ENCODE measurements around the gene PARD3.

PARD3 gene

DNA sequence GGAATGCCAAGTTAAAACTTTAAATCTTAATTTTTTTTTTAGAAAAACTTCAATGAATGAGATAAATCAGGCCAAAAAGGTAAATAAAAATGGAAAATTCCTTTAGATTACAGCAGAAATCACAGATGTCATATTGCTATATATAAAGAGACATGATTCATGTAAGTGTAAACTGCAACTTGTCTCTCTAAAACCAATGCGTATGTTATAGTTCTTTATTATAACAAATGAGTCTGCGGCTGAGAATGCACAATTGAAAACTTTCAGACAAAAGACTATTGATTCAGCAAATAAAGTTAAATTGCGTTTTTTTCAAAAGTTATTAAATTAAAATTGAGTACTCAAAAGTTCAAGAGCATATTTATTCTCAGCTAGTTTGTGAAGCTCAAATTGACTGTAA, 425.3 kb downstream of the PARD3 start:
- Histone ChIP-seq H3K36me3 (ENCODE audit: control insufficient read depth, insufficient read depth, low read length) (no peaks in the 10 kb centered on the region), H3K27me3 (ENCODE audit: control insufficient read depth, insufficient read depth, low read length) (no peaks in the 10 kb centered on the region), H3K9ac (no peak overlapping the region), H3K79me2 (no peaks in the 10 kb centered on the region), H2AFZ (no peak overlapping the region), H3K4me2 (ENCODE audit: low read length) (no peak overlapping the region), H3K27ac (no peak overlapping the region), H3K9me3 (ENCODE audit: control insufficient read depth, low read length) (no peaks in the 10 kb centered on the region), H3K4me3 (ENCODE audit: low read depth, low read length) (no peak overlapping the region), H3K4me1 (no peaks in the 10 kb centered on the region)
- TF ChIP-seq, protein P1, sequence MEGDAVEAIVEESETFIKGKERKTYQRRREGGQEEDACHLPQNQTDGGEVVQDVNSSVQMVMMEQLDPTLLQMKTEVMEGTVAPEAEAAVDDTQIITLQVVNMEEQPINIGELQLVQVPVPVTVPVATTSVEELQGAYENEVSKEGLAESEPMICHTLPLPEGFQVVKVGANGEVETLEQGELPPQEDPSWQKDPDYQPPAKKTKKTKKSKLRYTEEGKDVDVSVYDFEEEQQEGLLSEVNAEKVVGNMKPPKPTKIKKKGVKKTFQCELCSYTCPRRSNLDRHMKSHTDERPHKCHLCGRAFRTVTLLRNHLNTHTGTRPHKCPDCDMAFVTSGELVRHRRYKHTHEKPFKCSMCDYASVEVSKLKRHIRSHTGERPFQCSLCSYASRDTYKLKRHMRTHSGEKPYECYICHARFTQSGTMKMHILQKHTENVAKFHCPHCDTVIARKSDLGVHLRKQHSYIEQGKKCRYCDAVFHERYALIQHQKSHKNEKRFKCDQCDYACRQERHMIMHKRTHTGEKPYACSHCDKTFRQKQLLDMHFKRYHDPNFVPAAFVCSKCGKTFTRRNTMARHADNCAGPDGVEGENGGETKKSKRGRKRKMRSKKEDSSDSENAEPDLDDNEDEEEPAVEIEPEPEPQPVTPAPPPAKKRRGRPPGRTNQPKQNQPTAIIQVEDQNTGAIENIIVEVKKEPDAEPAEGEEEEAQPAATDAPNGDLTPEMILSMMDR (IDR thresholded peaks at IDR 0.05), result no peak

DNA sequence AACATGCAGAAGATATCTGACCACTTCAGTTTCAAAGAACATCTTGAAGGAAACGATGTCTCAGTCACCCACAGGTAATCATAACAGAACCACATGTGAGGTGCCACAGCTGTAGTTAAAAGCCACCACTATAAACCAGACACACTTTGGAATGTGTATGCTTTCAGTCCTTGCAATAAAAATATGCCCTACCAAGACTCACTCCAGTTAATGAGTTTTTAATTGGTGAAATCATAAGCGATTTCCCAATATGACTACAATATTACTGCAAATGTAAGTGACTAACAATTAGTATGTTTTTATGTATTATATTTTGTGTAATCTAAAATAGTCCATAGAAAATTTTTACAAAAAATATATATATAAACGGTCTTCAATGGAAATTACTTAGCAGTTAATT, 428.2 kb downstream of the PARD3 start:
- Histone ChIP-seq H3K27me3 (ENCODE audit: control insufficient read depth, insufficient read depth, low read length) (no peaks in the 10 kb centered on the region), H3K9ac (no peak overlapping the region), H3K27ac (no peak overlapping the region), H3K79me2 (no peaks in the 10 kb centered on the region), H3K4me2 (ENCODE audit: low read length) (no peak overlapping the region), H3K9me3 (ENCODE audit: control insufficient read depth, low read length) (no peaks in the 10 kb centered on the region), H3K4me1 (no peaks in the 10 kb centered on the region), H3K36me3 (ENCODE audit: control insufficient read depth, insufficient read depth, low read length) (no peaks in the 10 kb centered on the region), H2AFZ (no peak overlapping the region), H3K4me3 (ENCODE audit: low read depth, low read length) (no peak overlapping the region)
- TF ChIP-seq, protein P1 (IDR thresholded peaks at IDR 0.05), result no peak

DNA sequence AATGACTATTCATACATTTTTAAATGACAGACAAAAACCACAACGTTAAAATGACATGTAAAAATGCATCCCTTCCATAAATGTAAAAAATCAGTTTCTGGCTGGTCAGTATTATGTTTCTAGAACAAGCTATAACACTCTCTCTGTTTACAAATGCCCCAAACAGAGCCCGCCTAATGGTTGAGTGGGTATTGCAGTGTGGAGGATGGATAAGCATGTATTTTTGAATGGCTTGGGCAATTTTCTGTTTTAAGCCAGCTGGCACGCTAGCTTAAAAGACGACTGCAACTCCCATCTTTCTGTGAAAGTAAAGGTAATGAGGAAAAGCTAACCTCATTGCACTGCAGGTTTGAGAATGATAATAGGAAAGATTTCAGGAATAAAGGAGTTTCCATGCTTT, 430.7 kb downstream of the PARD3 start:
- Histone ChIP-seq H3K4me2 (ENCODE audit: low read length) (no peak overlapping the region), H2AFZ (no peak overlapping the region), H3K36me3 (ENCODE audit: control insufficient read depth, insufficient read depth, low read length) (no peaks in the 10 kb centered on the region), H3K4me3 (ENCODE audit: low read depth, low read length) (no peak overlapping the region), H3K27ac (no peak overlapping the region), H3K9ac (no peak overlapping the region), H3K27me3 (ENCODE audit: control insufficient read depth, insufficient read depth, low read length) (no peaks in the 10 kb centered on the region), H3K79me2 (no peaks in the 10 kb centered on the region), H3K9me3 (ENCODE audit: control insufficient read depth, low read length) (no peaks in the 10 kb centered on the region), H3K4me1 (no peaks in the 10 kb centered on the region)
- TF ChIP-seq, protein P1 (IDR thresholded peaks at IDR 0.05), result no peak

DNA sequence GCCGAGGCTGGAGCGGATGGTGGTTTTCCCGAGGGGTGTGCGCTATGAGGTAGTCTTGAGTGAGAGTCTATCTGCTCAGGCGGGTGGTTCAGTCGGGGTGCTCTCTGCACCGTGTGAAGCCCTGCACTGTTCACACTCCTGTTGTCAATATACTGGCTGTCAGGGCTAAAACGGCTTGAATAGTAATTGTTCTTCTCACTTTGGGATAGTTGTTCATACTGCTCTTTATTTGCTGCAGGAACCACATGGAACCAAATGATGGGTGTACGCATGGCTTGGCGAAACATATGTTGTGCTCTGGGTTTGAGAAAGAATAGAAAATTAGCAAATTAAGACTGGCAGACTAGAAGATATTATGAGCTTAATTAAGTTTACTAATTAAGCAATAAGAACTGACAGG, 432.5 kb downstream of the PARD3 start:
- no peak overlapping the region for H3K9ac ChIP-seq
- H2AFZ ChIP-seq, result no peak overlapping the region
- no peaks in the 10 kb centered on the region for H3K27me3 ChIP-seq (ENCODE audit: control insufficient read depth, insufficient read depth, low read length)
- TF ChIP-seq, protein P1 (IDR thresholded peaks at IDR 0.05), result no peak
- no peak overlapping the region for H3K4me2 ChIP-seq (ENCODE audit: low read length)
- H3K36me3 ChIP-seq (ENCODE audit: control insufficient read depth, insufficient read depth, low read length), result no peaks in the 10 kb centered on the region
- H3K4me3 ChIP-seq (ENCODE audit: low read depth, low read length), result no peak overlapping the region
- no peak overlapping the region for H3K27ac ChIP-seq
- H3K4me1 ChIP-seq, result no peaks in the 10 kb centered on the region
- no peaks in the 10 kb centered on the region for H3K9me3 ChIP-seq (ENCODE audit: control insufficient read depth, low read length)
- H3K79me2 ChIP-seq, result no peaks in the 10 kb centered on the region

DNA sequence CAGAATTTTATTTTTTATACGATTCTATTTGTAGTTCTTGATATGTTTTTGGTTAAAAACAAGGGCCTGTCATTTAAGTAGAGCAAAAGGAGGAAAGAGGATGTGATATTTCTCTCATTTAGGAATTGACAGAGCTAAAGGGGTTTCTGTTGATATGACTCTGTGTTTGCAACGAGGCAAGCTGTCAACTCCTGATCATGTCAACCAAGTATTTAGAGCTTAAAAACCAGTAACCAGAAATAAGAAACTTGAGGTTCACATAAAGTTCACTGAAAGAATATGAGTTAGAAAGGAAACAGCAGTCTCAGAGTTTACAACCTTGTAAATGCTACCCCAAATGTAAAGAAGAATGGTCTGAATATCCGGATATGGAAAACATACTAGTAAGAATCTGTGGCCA, 434.2 kb downstream of the PARD3 start:
- no peaks in the 10 kb centered on the region for H3K9me3 ChIP-seq (ENCODE audit: control insufficient read depth, low read length)
- H3K4me3 ChIP-seq (ENCODE audit: low read depth, low read length), result no peak overlapping the region
- H3K79me2 ChIP-seq, result no peaks in the 10 kb centered on the region
- H3K36me3 ChIP-seq (ENCODE audit: control insufficient read depth, insufficient read depth, low read length), result no peaks in the 10 kb centered on the region
- TF ChIP-seq, protein P1 (IDR thresholded peaks at IDR 0.05), result no peak
- no peak overlapping the region for H3K9ac ChIP-seq
- H3K4me1 ChIP-seq, result no peaks in the 10 kb centered on the region
- no peak overlapping the region for H3K4me2 ChIP-seq (ENCODE audit: low read length)
- no peak overlapping the region for H2AFZ ChIP-seq
- H3K27ac ChIP-seq, result no peak overlapping the region
- no peaks in the 10 kb centered on the region for H3K27me3 ChIP-seq (ENCODE audit: control insufficient read depth, insufficient read depth, low read length)

Measured in parathyroid adenoma (tissue), 2 donors.